Measurements from ENCODE around the gene TAOK1.
"Not testable (repeated sequence)": the region's sequence is repeated elsewhere in the genome, so short reads cannot be mapped to it uniquely, and the experiment has no call there.

TAOK1 gene

DNA sequence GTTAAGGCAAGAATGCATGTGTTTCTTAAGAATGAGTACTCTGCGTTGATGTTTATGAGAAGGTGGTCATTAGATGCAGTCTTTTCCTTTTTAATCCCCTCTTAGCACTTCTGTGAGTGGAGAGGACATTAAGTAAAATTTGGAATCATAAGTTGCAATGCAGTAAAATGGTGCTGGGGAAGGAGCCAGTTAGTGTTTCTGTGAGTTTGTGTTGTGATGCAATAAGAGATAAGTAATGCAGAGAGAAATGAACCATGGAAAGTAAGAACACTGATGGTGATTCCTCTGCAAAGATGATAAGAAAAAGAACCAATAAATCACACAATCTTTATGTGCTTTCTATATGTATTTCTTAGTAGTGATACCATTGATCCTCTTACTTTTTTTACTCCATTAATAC, 156.7 kb downstream of the TAOK1 start:
- no peaks in the 10 kb centered on the region for H3K27me3 ChIP-seq (ENCODE audit: control insufficient read depth, insufficient read depth, low read length)
- H3K4me3 ChIP-seq (ENCODE audit: low read depth, low read length), result no peak overlapping the region
- H3K9ac ChIP-seq (ENCODE audit: low read length), result no peak overlapping the region
- H3K36me3 ChIP-seq (ENCODE audit: control insufficient read depth, insufficient read depth, low read length), result peaks cover 26% of the 10 kb centered on the region
- no peaks in the 10 kb centered on the region for H3K9me3 ChIP-seq (ENCODE audit: control insufficient read depth, insufficient read depth, low read depth, low read length)
- H3K4me1 ChIP-seq (ENCODE audit: control insufficient read depth, insufficient read depth, low read length), result no peaks in the 10 kb centered on the region
- H3K27ac ChIP-seq (ENCODE audit: low read depth, low read length), result no peak overlapping the region

DNA sequence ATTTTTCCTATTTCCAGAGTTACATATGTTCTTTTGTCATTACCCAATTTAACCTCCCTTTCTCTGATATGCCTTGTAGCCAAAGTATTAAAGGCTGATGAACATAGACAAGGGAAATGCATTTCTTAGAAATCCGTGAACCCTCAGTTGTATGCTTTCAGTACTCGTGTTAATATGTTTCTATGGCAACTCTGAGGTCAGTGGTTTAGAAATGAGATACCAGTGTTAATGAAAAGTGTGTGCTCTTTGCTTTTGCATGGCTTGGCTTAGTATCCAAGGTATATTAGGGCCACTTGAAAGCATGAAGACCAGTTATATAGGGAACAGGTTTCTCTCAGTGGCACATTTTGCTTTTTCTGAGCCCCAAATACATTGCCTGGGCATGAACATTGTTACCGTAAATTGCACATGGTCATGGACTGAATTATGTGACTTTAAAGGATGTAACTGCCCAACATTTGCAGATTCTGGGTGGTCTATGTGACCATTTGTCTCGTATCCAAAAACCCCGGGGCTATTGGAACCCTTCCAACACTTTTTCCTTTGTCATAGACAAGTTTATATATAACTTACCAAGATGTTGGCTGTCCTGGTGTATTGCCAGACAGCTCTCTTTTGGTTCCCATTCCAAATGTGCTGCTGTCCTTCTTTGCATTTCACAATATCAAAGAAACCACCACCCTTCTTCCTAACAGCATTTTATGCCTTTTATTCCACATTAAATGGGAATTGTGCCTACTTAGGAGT, 159.2 kb downstream of the TAOK1 start:
- Histone ChIP-seq H3K27me3 (ENCODE audit: control insufficient read depth, insufficient read depth, low read length) (no peaks in the 10 kb centered on the region), H3K4me3 (ENCODE audit: low read depth, low read length) (no peak overlapping the region), H3K36me3 (ENCODE audit: control insufficient read depth, insufficient read depth, low read length) (0 out of 2 replicates have a peak, but pooled peaks cover 5% of the 10 kb centered on the region), H3K9me3 (ENCODE audit: control insufficient read depth, insufficient read depth, low read depth, low read length) (no peaks in the 10 kb centered on the region), H3K27ac (ENCODE audit: low read depth, low read length) (no peak overlapping the region), H3K9ac (ENCODE audit: low read length) (no peak overlapping the region), H3K4me1 (ENCODE audit: control insufficient read depth, insufficient read depth, low read length) (no peaks in the 10 kb centered on the region)

- Histone ChIP-seq H3K4me1 (ENCODE audit: control insufficient read depth, insufficient read depth, low read length) (no peaks in the 10 kb centered on the region), H3K4me3 (ENCODE audit: low read depth, low read length) (no peak overlapping the region)
Measured at GRCh38 chr17:29555840-29556239, 165.7 kb downstream of the TAOK1 start.

DNA sequence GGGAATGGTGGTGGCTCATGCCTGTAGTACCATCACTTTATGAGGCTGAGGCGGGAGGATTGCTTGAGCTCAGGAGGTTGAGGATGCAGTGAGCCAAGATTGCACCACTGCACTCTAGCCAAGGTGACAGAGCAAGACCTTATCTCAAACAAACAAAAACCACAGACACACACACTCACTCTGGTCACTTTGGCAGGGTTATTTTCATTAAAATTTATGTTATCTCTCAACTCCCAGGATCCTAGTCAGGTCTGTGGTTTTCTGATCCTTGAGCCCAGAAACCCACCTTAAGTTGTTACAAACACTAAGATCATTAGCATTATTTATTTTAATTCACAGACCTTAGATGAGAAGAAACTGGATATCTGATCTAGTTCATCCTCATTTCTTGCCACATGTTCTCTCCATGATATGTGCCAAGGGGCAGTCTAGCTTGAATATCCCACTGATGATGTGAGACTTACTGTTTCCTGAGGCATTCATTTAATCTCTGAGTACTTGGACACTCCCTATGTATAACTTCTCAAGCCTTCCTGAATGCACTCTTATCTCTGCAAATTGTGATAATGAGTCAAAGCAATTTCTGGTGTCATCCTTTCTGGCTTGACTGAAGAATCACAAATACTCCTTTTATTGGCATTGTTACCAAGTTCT, 167.0 kb downstream of the TAOK1 start:
- Histone ChIP-seq H3K4me1 (ENCODE audit: control insufficient read depth, insufficient read depth, low read length) (no peaks in the 10 kb centered on the region), H3K9ac (ENCODE audit: low read length) (no peak overlapping the region), H3K36me3 (ENCODE audit: control insufficient read depth, insufficient read depth, low read length) (no peaks in the 10 kb centered on the region), H3K27me3 (ENCODE audit: control insufficient read depth, insufficient read depth, low read length) (no peaks in the 10 kb centered on the region), H3K9me3 (ENCODE audit: control insufficient read depth, insufficient read depth, low read depth, low read length) (no peaks in the 10 kb centered on the region), H3K4me3 (ENCODE audit: low read depth, low read length) (no peak overlapping the region), H3K27ac (ENCODE audit: low read depth, low read length) (no peak overlapping the region)

More at GRCh38 chr17:29555840-29556239, 165.7 kb downstream of the TAOK1 start:
- no peaks in the 10 kb centered on the region for H3K27me3 ChIP-seq (ENCODE audit: control insufficient read depth, insufficient read depth, low read length)
- H3K36me3 ChIP-seq (ENCODE audit: control insufficient read depth, insufficient read depth, low read length), result no peaks in the 10 kb centered on the region
- H3K9ac ChIP-seq (ENCODE audit: low read length), result no peak overlapping the region
- no peak overlapping the region for H3K27ac ChIP-seq (ENCODE audit: low read depth, low read length)
- H3K9me3 ChIP-seq (ENCODE audit: control insufficient read depth, insufficient read depth, low read depth, low read length), result no peaks in the 10 kb centered on the region

DNA sequence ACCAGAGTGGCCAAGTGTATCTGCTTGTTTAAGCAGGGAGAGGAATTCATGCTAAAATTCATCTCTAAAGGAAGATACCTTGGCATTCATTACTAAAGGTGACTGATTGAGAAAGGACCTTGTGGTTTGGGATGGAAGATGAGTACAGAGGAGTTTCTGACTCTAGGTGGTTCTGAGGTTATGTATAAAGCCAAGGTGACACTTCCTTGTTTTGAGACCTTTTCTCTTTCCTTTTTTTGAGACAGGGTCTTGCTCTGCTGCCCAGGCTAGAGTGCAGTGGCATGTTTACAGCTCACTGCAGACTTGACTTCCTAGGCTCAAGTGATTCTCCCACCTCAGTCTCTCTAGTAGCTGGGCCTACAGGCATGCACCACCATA, 167.6 kb downstream of the TAOK1 start:
- H3K4me3 ChIP-seq (ENCODE audit: low read depth, low read length), result no peak overlapping the region
- H3K9me3 ChIP-seq (ENCODE audit: control insufficient read depth, insufficient read depth, low read depth, low read length), result no peaks in the 10 kb centered on the region
- H3K27ac ChIP-seq (ENCODE audit: low read depth, low read length), result no peak overlapping the region
- no peaks in the 10 kb centered on the region for H3K4me1 ChIP-seq (ENCODE audit: control insufficient read depth, insufficient read depth, low read length)
- H3K27me3 ChIP-seq (ENCODE audit: control insufficient read depth, insufficient read depth, low read length), result peaks cover 1% of the 10 kb centered on the region; the same call in 1 of the 2 replicates
- no peaks in the 10 kb centered on the region for H3K36me3 ChIP-seq (ENCODE audit: control insufficient read depth, insufficient read depth, low read length)
- no peak overlapping the region for H3K9ac ChIP-seq (ENCODE audit: low read length)

DNA sequence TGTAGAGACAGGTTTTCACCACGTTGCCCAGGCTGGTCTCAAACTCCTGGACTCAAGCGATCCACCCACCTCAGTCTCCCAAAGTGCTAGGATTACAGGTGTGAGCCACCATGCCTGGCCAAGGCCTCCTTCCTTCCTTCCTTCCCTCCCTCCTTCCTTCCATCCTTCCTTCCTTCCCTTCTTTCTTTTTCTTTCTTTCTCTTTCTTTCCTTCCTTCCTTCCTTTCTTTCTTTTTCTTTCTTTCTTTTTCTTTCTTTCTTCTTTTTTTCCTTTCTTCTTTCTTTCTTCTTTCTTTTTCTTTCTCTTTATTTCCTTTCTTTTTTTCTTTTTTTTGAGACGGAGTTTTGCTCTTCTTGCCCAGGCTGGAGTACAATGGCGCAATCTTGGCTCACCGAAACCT, 168.0 kb downstream of the TAOK1 start:
- H3K27me3 ChIP-seq (ENCODE audit: control insufficient read depth, insufficient read depth, low read length); H3K4me1 ChIP-seq (ENCODE audit: control insufficient read depth, insufficient read depth, low read length); H3K4me3 ChIP-seq (ENCODE audit: low read depth, low read length); H3K27ac ChIP-seq (ENCODE audit: low read depth, low read length); H3K9me3 ChIP-seq (ENCODE audit: control insufficient read depth, insufficient read depth, low read depth, low read length); H3K9ac ChIP-seq (ENCODE audit: low read length); H3K36me3 ChIP-seq (ENCODE audit: control insufficient read depth, insufficient read depth, low read length): not testable (repeated sequence)

GRCh38 chr17:29559640-29560039, 169.5 kb downstream of the TAOK1 start:
- Histone ChIP-seq H3K27ac (ENCODE audit: low read depth, low read length) (no peak overlapping the region), H3K4me1 (ENCODE audit: control insufficient read depth, insufficient read depth, low read length) (no peaks in the 10 kb centered on the region), H3K4me3 (ENCODE audit: low read depth, low read length) (no peak overlapping the region), H3K27me3 (ENCODE audit: control insufficient read depth, insufficient read depth, low read length) (peaks cover 12% of the 10 kb centered on the region), H3K9me3 (ENCODE audit: control insufficient read depth, insufficient read depth, low read depth, low read length) (no peaks in the 10 kb centered on the region), H3K9ac (ENCODE audit: low read length) (no peak overlapping the region), H3K36me3 (ENCODE audit: control insufficient read depth, insufficient read depth, low read length) (no peaks in the 10 kb centered on the region)

GRCh38 chr17:29560316-29560715, 170.2 kb downstream of the TAOK1 start:
- H3K36me3 ChIP-seq (ENCODE audit: control insufficient read depth, insufficient read depth, low read length), result no peaks in the 10 kb centered on the region
- H3K4me3 ChIP-seq (ENCODE audit: low read depth, low read length), result no peak overlapping the region
- no peak overlapping the region for H3K27ac ChIP-seq (ENCODE audit: low read depth, low read length)
- H3K27me3 ChIP-seq (ENCODE audit: control insufficient read depth, insufficient read depth, low read length), result peaks cover 19% of the 10 kb centered on the region
- H3K9ac ChIP-seq (ENCODE audit: low read length), result no peak overlapping the region
- no peaks in the 10 kb centered on the region for H3K4me1 ChIP-seq (ENCODE audit: control insufficient read depth, insufficient read depth, low read length)
- no peaks in the 10 kb centered on the region for H3K9me3 ChIP-seq (ENCODE audit: control insufficient read depth, insufficient read depth, low read depth, low read length)

DNA sequence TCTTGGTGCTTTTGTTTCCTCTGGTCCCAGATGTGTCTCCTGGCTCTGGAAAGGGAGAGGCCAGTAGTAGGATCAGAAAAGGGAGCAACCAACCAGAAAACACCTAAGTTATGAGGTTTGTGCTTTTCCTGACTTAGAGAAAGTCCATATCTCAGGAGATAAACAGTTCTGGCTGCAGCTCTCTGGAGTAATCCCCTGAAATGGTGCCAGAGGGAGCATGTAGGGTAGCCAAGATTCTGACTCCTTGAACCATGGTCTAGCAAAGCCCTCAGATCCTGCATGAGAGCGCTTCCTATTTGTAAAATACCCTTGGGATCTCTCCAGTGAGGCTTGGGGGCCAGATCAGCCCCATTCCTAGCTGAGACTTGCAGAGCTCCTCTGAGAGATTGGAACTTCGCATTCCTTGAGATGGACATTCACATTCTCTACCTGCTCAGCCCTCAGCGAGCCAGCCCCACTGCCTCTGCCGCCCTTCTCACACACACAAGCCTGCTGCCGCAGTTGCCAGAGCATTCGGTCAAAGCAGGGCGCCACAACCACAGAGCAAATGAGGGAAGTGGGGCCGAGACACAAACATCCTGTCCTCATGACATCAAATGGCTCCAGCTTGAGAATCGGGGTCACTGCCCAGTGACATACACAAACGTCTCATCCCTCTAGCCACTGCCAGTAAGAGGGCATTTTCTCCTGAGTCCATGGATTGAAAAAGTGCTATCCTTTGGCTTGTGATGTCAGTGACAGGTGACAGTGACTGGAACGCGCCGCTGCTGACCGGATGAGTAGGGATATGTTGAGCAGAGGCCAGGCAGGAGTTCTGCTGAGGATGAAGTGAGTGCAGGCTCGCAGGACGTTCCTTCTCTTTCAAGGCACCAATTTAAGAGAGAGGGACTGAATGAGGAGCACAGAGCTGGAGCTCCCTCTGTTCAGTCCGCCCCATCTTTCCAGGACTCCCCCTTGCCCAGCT, 171.7 kb downstream of the TAOK1 start:
- Histone ChIP-seq H3K27me3 (ENCODE audit: control insufficient read depth, insufficient read depth, low read length) (peaks cover 34% of the 10 kb centered on the region), H3K4me1 (ENCODE audit: control insufficient read depth, insufficient read depth, low read length) (peaks cover 5% of the 10 kb centered on the region), H3K9ac (ENCODE audit: low read length) (no peak overlapping the region), H3K9me3 (ENCODE audit: control insufficient read depth, insufficient read depth, low read depth, low read length) (no peaks in the 10 kb centered on the region), H3K4me3 (ENCODE audit: low read depth, low read length) (no peak overlapping the region), H3K36me3 (ENCODE audit: control insufficient read depth, insufficient read depth, low read length) (no peaks in the 10 kb centered on the region), H3K27ac (ENCODE audit: low read depth, low read length) (no peak overlapping the region)

GRCh38 chr17:29562615-29563014, 172.5 kb downstream of the TAOK1 start:
- no peak overlapping the region for H3K27ac ChIP-seq (ENCODE audit: low read depth, low read length)
- no peaks in the 10 kb centered on the region for H3K9me3 ChIP-seq (ENCODE audit: control insufficient read depth, insufficient read depth, low read depth, low read length)
- no peak overlapping the region for H3K4me3 ChIP-seq (ENCODE audit: low read depth, low read length)
- peaks cover 40% of the 10 kb centered on the region for H3K27me3 ChIP-seq (ENCODE audit: control insufficient read depth, insufficient read depth, low read length)
- no peak overlapping the region for H3K9ac ChIP-seq (ENCODE audit: low read length)
- no peaks in the 10 kb centered on the region for H3K36me3 ChIP-seq (ENCODE audit: control insufficient read depth, insufficient read depth, low read length)
- peaks cover 5% of the 10 kb centered on the region for H3K4me1 ChIP-seq (ENCODE audit: control insufficient read depth, insufficient read depth, low read length)

GRCh38 chr17:29563816-29564215, 173.7 kb downstream of the TAOK1 start:
- no peak overlapping the region for H3K9ac ChIP-seq (ENCODE audit: low read length)
- H3K4me3 ChIP-seq (ENCODE audit: low read depth, low read length), result no peak overlapping the region
- H3K9me3 ChIP-seq (ENCODE audit: control insufficient read depth, insufficient read depth, low read depth, low read length), result no peaks in the 10 kb centered on the region
- peaks cover 43% of the 10 kb centered on the region for H3K27me3 ChIP-seq (ENCODE audit: control insufficient read depth, insufficient read depth, low read length)
- H3K27ac ChIP-seq (ENCODE audit: low read depth, low read length), result no peak overlapping the region
- H3K36me3 ChIP-seq (ENCODE audit: control insufficient read depth, insufficient read depth, low read length), result no peaks in the 10 kb centered on the region
- H3K4me1 ChIP-seq (ENCODE audit: control insufficient read depth, insufficient read depth, low read length), result peaks cover 5% of the 10 kb centered on the region

Measured in HUES6 (cell line).